HepG2 (cell line): ENCODE measurements around the gene PREX1. TPM values are rescaled to one million over a fixed set of nuclear protein-coding genes. Genes with fewer than 3 reads are reported as not detected.
A peak's percentile ranks its signal among the peaks of the same experiment; 100 is the strongest.

Experiments used
- ATAC-seq: fragments of 200-7000 bp; cut with Tn5 transposase; 3 replicates; pipeline ENCODE4 v1.9.1; 2020; ENCODE audit warnings: mild to moderate bottlenecking, moderate library complexity
- BruUV-seq: library from RNA; stranded (reverse); fragments of 400-500 nt; replicated peaks from 2 replicates; lab custom pipeline; 2021; lab: Mats Ljungman, UMichigan
- CTCF ChIA-PET: fragments of 300-600 bp; formaldehyde crosslinking; extraction: SDS; loops from one replicate; lab custom pipeline; 2021; ENCODE audit warnings: low total read pairs, inconsistent platforms, low intra/inter-chr PET ratio; lab: Yijun Ruan, JAX
- POLR2A ChIA-PET: fragments of 350-600 bp; sonication (Branson Sonifier 250); formaldehyde crosslinking; loops from one replicate; lab custom pipeline; 2020; ENCODE audit warnings: antibody characterized with exemption, inconsistent platforms; lab: Yijun Ruan, JAX
- DNase-seq: peaks from one replicate; pipeline ENCODE4 v3.0.0-alpha.2; 2015; ENCODE audit warnings: low spot score
- FAIRE-seq: peaks from 3 replicates; lab custom pipeline; 2011; peaks lifted over from hg19 to GRCh38; lab: Jason Lieb, UNC
- H2AFZ ChIP-seq: one replicate; pipeline ENCODE4 v1.6.1; 2011; ENCODE audit warnings: low read length, inconsistent platforms
- H3K27ac ChIP-seq: fragments of 300-600 bp; 3 replicates; pipeline ENCODE4 v1.8.0; 2011; ENCODE audit warnings: mixed run types, mild to moderate bottlenecking, mixed read lengths, low read length, inconsistent platforms; ENCODE audit not compliant: insufficient read depth; ENCODE audit errors: extremely low read length
- H3K27me3 ChIP-seq, 2 experiments: fragments of 200-600 bp in 1 of 2; 2 replicates in 1 of 2; 3 replicates in 1 of 2; pipeline versions ENCODE4 v1.6.0 to v1.8.0; 2011; ENCODE audit warnings: low read length in 2 of 2, mild to moderate bottlenecking in 2 of 2, moderate library complexity in 2 of 2, inconsistent platforms in 1 of 2; ENCODE audit not compliant: insufficient read depth in 2 of 2, control insufficient read depth in 1 of 2
- H3K36me3 ChIP-seq, 2 experiments: fragments of 200-600 bp in 1 of 2; replicated peaks in 1 of 2; 2 replicates in 1 of 2; 3 replicates in 1 of 2; pipeline versions ENCODE4 v1.5.1 to v1.8.0; 2011; ENCODE audit warnings: low read length in 2 of 2, inconsistent platforms in 1 of 2; ENCODE audit not compliant: insufficient read depth in 2 of 2, control insufficient read depth in 1 of 2
- H3K4me1 ChIP-seq: 2 replicates; pipeline ENCODE4 v1.5.1; 2012; ENCODE audit warnings: low read length, inconsistent platforms; ENCODE audit not compliant: insufficient read depth
- H3K4me2 ChIP-seq: 2 replicates; pipeline ENCODE4 v1.6.0; 2011; ENCODE audit warnings: low read depth, low read length, inconsistent platforms
- H3K4me3 ChIP-seq, 3 experiments: fragments of 200-600 bp in 1 of 3; sonication (generic), shearing (Covaris generic) in 1 of 3; replicated peaks in 1 of 3; 2 replicates each; pipeline ENCODE4 v1.5.1; 2011 to 2016; ENCODE audit warnings: low read length in 3 of 3, inconsistent platforms in 2 of 3, low read depth in 2 of 3, mild to moderate bottlenecking in 2 of 3, control low read depth in 1 of 3, mixed read lengths in 1 of 3; ENCODE audit not compliant: insufficient read depth in 1 of 3
- H3K79me2 ChIP-seq: one replicate; pipeline ENCODE4 v1.6.1; 2011; ENCODE audit warnings: low read length, inconsistent platforms; ENCODE audit not compliant: insufficient read depth
- H3K9ac ChIP-seq: 2 replicates; pipeline ENCODE4 v1.6.0; 2011; ENCODE audit warnings: mild to moderate bottlenecking, low read depth, low read length, inconsistent platforms; ENCODE audit not compliant: insufficient read depth
- H3K9me3 ChIP-seq: 2 replicates; pipeline ENCODE4 v1.5.1; 2012; ENCODE audit warnings: mild to moderate bottlenecking, low read length
- H4K20me1 ChIP-seq: 2 replicates; pipeline ENCODE4 v1.6.0; 2011; ENCODE audit warnings: inconsistent platforms, mild to moderate bottlenecking, low read length, moderate library complexity; ENCODE audit not compliant: insufficient read depth
- CBX5 ChIP-seq: sonication (generic); formaldehyde crosslinking; IDR thresholded peaks from 2 replicates; pipeline ENCODE4 v1.4.0; 2020; ENCODE audit warnings: missing genetic modification reagents, borderline replicate concordance
- HIVEP1 ChIP-seq: sonication (generic); formaldehyde crosslinking; IDR thresholded peaks from 2 replicates; pipeline ENCODE4 v1.4.0; 2020; ENCODE audit warnings: mild to moderate bottlenecking, missing genetic modification reagents
- KDM4B ChIP-seq: sonication (generic); formaldehyde crosslinking; IDR thresholded peaks from 2 replicates; pipeline ENCODE4 v1.4.0; 2020; ENCODE audit warnings: missing genetic modification reagents
- MTF2 ChIP-seq: sonication (generic); formaldehyde crosslinking; IDR thresholded peaks from 2 replicates; pipeline ENCODE4 v1.5.0; 2020; ENCODE audit warnings: missing genetic modification reagents, borderline replicate concordance
- TBX2 ChIP-seq: sonication (generic); formaldehyde crosslinking; IDR thresholded peaks from 2 replicates; pipeline ENCODE4 v1.5.0; 2020; ENCODE audit warnings: missing genetic modification reagents, mild to moderate bottlenecking, borderline replicate concordance
- TGIF2 ChIP-seq: IDR thresholded peaks from 2 replicates; pipeline ENCODE4 v1.6.1; 2016; ENCODE audit warnings: control low read depth, missing compliant biosample characterization
- XBP1 ChIP-seq: sonication (generic); formaldehyde crosslinking; IDR thresholded peaks from 2 replicates; pipeline ENCODE4 v1.5.0; 2020; ENCODE audit warnings: missing genetic modification reagents
- ZBTB26 ChIP-seq: IDR thresholded peaks from 2 replicates; pipeline ENCODE4 v1.6.1; 2016; ENCODE audit warnings: missing compliant biosample characterization, missing genetic modification reagents, borderline replicate concordance
- ZNF264 ChIP-seq: sonication (generic); formaldehyde crosslinking; IDR thresholded peaks from 2 replicates; pipeline ENCODE4 v1.4.0; 2020; ENCODE audit warnings: missing genetic modification reagents
- ZNF629 ChIP-seq: sonication (generic); formaldehyde crosslinking; conservative IDR thresholded peaks from 2 replicates; pipeline ENCODE4 v1.5.0; 2020; ENCODE audit warnings: missing genetic modification reagents
- WGBS: methylation state at CpG from one replicate; pipeline ENCODE4 v1.1.6; 2017; ENCODE audit warnings: low lambda C conversion rate; 5-methylcytosine and 5-hydroxymethylcytosine counted together
- in situ Hi-C: cut with HindIII; loops from 2 replicates; pipeline ENCODE4 v1.10.0; 2017; ENCODE audit warnings: low pct_unique_long_range_greater_than_20kb; ENCODE audit not compliant: extremely low pct_ligation_motif_present
- intact Hi-C: fragments of 100-400 bp; cut with micrococcal nuclease; formaldehyde crosslinking; loops from one replicate; pipeline ENCODE4 v1.10.0; 2022; ENCODE audit not compliant: unreplicated experiment
- polyA plus RNA-seq, 8 experiments: library from polyadenylated mRNA; depleted of rRNA in 3 of 8; stranded (reverse) in 7 of 8; unstranded in 1 of 8; fragments of >200 nt; fragmentation: Illumina TruSeq in 4 of 8; extraction: Trizol in 4 of 8; gene quantifications; 2 replicates each; pipeline versions ENCODE4 v1.2.1 to v1.2.3, GENCODE V29; 2011 to 2016; ENCODE audit warnings: low read depth in 4 of 8, missing spikeins in 1 of 8, mixed read lengths in 1 of 8; ENCODE audit not compliant: insufficient read depth in 1 of 8
- total RNA-seq, 5 experiments: library from RNA; depleted of rRNA; stranded (reverse); fragments of >200 nt; fragmentation: Illumina TruSeq; extraction: Trizol; gene quantifications; 2 replicates each; pipeline ENCODE4 v1.2.3, GENCODE V29; 2016; ENCODE audit warnings: low read depth in 1 of 5
- TF ChIP-seq, protein P1 (sequence below): sonication (generic); IDR thresholded peaks from 2 replicates; pipeline ENCODE4 v1.6.1; 2016; ENCODE audit warnings: low read depth, borderline replicate concordance

The PREX1 gene
- total and polyA plus RNA-seq, 2 of the 13 experiments (the other 11 are each of a cell fraction or from before 2014, with no cell fraction given): 0.02 to 0.04 TPM

DNA sequence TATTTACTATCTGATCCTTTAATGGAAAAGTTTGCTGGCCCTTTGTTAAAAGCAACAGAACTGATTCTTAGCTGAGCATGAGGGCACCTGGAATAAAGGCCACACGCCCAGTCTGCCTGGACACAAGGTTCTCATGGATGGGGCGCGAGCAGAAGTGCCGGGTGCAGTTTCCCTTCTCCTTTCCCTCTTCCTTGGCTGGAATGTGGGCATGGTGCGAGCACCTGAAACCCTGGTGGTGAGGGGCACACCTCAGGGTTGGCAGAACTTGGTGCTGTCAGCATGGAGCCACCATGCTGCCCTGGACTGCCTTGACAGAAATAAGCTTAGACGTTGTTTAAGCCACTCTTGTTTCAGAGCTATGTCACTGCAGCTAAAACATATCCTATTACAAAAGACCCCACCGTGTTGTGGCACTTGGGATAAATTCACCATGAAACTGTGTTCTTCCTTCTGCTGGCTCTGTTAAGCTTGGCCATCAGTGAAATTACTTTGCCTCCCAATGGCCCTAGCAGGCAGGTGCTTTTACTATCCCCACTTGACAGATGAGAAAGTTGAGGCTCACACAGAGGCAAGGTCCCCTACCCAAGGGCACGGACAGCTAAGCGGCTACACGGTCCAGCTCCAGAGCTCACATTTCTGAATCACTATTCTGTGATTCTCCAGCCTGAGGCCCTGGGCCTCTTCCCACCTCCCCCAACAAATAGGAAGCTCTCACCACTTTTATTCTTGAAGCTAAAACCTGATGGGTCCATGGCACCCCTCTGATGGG lies 115.9 kb downstream of the PREX1 start:
- Histone ChIP-seq H3K4me3 (no peak overlapping the region), H3K79me2 (no peaks in the 10 kb centered on the region), H3K9ac (no peak overlapping the region), H3K27ac (no peak overlapping the region), H3K9me3 (no peaks in the 10 kb centered on the region), H3K4me1 (no peaks in the 10 kb centered on the region), H3K4me2 (no peak overlapping the region), H3K27me3 (peaks cover 0 to 4% of the 10 kb centered on the region in 2 experiments; a peak in 2 of 5 replicates), H4K20me1 (no peaks in the 10 kb centered on the region; the same call in 1 of the 2 replicates), H3K36me3 (no peaks in the 10 kb centered on the region), H2AFZ (no peak overlapping the region)
- DNase-seq (no peak), FAIRE-seq (no peak), ATAC-seq (no peak)
- intact Hi-C loops (no loop called here), in situ Hi-C loops (no loop called here)
- WGBS: 63% methylated on average over 10 of the region's 10 CpGs
- TF ChIP-seq ZNF629: peak; percentile 73
- TF ChIP-seq KDM4B (CRISPR knock-in tag): no peak
- ChIA-PET CTCF (no interaction called here), POLR2A (no interaction called here)
- no TSS peak for BruUV-seq

DNA sequence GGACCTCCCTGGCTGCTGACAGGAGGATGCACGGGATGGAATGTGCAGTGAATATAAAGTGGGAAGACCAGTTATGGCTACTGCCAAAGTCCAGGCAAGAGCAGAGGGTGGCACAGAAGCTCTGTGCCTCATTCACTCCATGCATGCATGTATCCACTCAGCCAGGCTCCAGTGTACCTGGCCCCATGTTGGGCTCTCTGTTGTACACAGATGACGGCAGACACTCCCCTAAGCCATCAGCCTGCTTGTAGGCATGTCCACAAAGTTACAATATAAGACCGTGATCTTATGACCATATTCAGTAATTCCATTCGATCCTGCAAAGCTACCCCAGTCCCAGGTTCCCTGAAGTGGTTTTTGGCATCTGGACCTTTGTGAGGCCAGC lies 116.8 kb downstream of the PREX1 start:
- in situ Hi-C loops: no loop called here
- Histone ChIP-seq H4K20me1 (no peaks in the 10 kb centered on the region; the same call in 1 of the 2 replicates), H3K4me2 (no peak overlapping the region), H3K79me2 (no peaks in the 10 kb centered on the region), H3K9me3 (no peaks in the 10 kb centered on the region), H2AFZ (no peak overlapping the region)
- intact Hi-C loops: no loop called here
- TF ChIP-seq ZBTB26 (CRISPR knock-in tag) (no peak), MTF2 (CRISPR knock-in tag) (no peak), ZNF629 (no peak), TBX2 (CRISPR knock-in tag) (no peak), HIVEP1 (CRISPR knock-in tag) (no peak), CBX5 (CRISPR knock-in tag) (no peak), TGIF2 (CRISPR knock-in tag) (no peak), XBP1 (CRISPR knock-in tag) (no peak), ZNF264 (CRISPR knock-in tag) (no peak)
- TF ChIP-seq, protein P1, sequence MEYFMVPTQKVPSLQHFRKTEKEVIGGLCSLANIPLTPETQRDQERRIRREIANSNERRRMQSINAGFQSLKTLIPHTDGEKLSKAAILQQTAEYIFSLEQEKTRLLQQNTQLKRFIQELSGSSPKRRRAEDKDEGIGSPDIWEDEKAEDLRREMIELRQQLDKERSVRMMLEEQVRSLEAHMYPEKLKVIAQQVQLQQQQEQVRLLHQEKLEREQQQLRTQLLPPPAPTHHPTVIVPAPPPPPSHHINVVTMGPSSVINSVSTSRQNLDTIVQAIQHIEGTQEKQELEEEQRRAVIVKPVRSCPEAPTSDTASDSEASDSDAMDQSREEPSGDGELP: no peak
- TF ChIP-seq, all 625 proteins: peak for 0
- BruUV-seq: no TSS peak
- Histone ChIP-seq H3K27me3 (peaks cover 0 to 4% of the 10 kb centered on the region in 2 experiments; a peak in 2 of 5 replicates), H3K27ac (no peak overlapping the region), H3K36me3 (no peaks in the 10 kb centered on the region), H3K9ac (no peak overlapping the region), H3K4me3 (no peak overlapping the region), H3K4me1 (no peaks in the 10 kb centered on the region)
- ChIA-PET POLR2A (no interaction called here), CTCF (no interaction called here)
- DNase-seq: no peak
- WGBS: 58% methylated on average over 4 of the region's 4 CpGs
- FAIRE-seq: no peak
- ATAC-seq: no peak; the same call in 2 of the 3 replicates
